COLO668 (cell line): Measurements from ENCODE around the gene SNAP47.
A peak's percentile ranks its signal among the peaks of the same experiment; 100 is the strongest.
"Not testable (repeated sequence)": the region's sequence is repeated elsewhere in the genome, so short reads cannot be mapped to it uniquely, and the experiment has no call there.

ENCODE experiments used
- DNase-seq: peaks from one replicate; lab custom pipeline; 2025; ENCODE audit not compliant: unreplicated experiment; lab: John Stamatoyannopoulos, UW

The SNAP47 gene, protein sequence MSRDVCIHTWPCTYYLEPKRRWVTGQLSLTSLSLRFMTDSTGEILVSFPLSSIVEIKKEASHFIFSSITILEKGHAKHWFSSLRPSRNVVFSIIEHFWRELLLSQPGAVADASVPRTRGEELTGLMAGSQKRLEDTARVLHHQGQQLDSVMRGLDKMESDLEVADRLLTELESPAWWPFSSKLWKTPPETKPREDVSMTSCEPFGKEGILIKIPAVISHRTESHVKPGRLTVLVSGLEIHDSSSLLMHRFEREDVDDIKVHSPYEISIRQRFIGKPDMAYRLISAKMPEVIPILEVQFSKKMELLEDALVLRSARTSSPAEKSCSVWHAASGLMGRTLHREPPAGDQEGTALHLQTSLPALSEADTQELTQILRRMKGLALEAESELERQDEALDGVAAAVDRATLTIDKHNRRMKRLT

DNA sequence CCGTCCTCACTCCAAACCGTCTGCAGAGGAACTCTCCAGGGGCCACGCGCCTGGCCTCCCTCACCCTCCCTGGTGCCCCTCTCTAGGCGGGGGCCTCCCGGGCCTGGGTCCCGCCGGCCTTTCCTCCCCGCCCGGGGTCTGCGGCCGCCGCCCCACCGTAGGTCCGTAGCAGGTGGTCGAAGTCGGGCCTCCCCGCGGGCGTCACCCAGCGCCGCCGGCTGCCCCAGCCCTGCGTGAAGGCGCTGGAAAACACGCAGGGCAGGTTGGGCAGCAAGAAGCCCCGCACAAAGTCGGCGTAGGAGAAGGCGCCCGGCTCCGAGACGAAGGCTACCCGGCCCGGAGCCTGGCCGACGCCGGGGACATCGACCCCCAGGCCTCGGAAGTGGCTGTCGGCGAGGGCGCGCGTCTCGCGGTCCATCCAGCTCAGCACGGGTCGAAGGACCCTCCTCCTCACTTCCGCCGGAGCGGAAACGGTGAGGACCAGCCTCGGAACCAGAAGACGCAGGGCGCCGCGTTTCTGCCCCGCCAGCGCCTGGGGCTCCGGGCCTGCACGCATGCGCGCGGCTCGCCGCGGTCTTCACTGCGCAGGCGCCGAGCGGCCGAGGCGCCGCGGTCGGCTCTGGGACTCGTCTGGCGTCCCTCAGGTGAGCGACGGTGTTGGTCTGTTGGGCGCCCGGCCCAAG is at the start of gene SNAP47, which contains the start of gene JMJD4:
SNAP47 (plus strand) TSS at position 580 of the 683 bp plus-strand sequence. CDS start 12,302 bp downstream, outside the sequence.
JMJD4 (minus strand) TSS at position 447 of the 683 bp plus-strand sequence; CDS start at position 418, 29 bp downstream.
- DNase-seq, result peak; percentile 97

DNA sequence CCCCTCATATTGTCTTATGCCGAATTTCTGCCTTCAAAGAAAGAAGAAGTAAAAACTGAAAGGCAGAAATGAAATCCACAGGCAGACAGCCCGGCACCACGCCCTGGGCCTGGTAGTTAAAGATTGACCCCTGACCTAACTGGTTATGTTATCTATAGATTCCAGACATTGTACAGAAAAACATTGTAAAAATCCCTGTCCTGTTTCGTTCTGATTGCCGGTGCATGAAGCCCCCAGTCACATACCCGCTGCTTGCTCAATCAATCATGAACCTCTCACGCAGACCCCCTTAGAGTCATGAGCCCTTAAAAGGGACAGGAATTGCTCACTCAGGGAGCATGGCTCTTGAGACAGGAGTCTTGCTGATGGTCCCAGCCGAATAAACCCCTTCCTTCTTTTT is 49.4 kb upstream of the SNAP47 start:
- no peak for DNase-seq

- no peak for DNase-seq
Observed at GRCh38 chr1:227697321-227697864, 37.8 kb upstream of the SNAP47 start.

DNA sequence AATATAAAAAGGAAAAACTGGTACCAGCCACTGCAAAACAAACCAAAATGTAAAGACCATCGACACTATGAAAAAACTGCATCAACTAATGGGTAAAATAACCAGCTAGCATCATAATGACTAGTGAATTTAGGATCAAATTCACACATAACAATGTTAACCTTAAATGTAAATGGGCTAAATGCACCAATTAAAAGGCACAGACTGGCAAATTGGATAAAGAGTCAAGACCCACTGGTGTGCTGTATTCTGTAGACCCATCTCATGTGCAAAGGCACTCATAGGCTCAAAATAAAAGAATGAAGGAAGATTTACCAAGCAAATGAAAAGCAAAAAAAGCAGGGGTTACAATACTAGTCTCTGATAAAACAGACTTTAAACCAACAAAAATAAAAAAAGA is 33.6 kb upstream of the SNAP47 start:
- DNase-seq, result not testable (repeated sequence)

DNA sequence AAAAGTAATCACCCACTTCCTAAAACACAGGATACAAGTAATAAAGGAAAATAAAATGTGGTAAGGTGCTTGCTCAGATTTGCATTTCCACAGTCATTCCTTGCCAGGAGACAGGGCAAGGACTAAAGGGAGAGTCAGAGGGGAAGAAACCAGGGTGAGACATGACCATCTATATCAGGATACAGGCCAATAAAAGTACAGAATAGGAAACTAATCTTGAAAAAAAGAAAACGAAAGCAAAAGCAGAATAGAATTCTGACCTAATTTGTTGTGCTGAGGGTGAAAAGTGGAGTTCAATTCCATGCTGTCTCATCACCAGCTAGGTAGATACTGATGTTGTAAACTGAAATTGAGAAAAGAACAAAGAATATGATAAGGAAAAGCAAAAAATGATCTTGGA is 27.4 kb upstream of the SNAP47 start:
- no peak for DNase-seq

DNA sequence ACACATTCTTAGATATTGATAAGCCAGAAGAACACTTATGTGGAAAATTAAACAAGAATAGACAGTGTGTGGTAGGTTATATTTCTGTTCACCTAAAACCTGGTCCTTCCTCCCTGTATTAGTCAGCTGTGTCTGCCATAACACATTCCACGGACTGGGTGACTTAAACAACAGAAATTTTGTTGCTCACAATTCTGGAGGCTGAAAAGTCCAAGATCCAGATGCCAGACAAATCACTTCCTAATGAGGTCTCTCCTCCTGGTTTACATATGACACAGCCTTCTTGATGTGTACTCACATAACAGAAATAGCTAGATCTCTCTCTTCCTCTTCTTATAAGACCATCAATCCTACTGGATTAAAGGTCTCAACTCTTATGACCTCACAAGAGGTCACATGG is 25.8 kb upstream of the SNAP47 start:
- DNase-seq, result no peak

- DNase-seq, result not testable (repeated sequence)
Observed at GRCh38 chr1:227710474-227710873, 24.8 kb upstream of the SNAP47 start.

DNA sequence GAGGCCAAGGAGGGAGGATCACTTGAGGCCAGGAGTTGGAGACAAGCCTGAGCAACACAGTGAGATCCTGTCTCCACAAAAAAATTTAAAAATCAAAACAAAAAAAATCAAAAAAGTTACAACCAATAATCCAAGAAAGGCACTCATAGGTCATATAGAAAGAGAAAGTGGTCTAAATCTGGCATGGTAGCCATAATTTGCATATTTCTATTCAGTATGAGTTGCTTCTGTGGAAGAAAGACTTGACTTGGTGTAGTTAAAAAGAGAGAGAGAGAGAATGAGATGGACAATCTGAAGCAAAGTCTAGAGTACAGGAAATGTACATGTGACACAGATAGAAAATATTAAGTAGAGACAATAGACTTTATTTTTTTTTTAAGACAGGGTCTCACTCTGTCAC is 22.6 kb upstream of the SNAP47 start:
- DNase-seq, result no peak

- no peak for DNase-seq
Observed at GRCh38 chr1:227718932-227719331, 16.3 kb upstream of the SNAP47 start.

DNA sequence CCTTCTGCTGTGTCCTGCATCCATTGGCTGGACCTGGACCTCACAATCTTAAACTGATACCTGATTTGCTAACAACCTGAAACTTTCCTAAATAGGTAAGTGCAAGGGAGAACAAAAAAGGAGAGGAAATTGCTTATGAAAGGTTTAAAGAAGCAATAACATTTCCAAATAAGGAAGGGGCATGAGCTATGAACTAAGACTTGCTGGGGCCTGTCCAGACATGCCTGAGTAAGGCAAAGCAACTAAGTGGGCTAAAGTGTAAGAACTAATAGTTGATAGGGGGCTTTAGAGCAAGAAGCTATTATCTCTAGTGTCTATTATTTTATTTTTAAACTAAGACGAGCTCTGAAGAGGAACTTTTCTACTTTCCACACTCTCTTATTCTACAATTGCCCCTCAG is 11.8 kb upstream of the SNAP47 start:
- DNase-seq, result no peak

GRCh38 chr1:227725046-227725445 is 10.2 kb upstream of the SNAP47 start:
- no peak for DNase-seq

GRCh38 chr1:227726318-227726717 is 8.9 kb upstream of the SNAP47 start:
- no peak for DNase-seq

DNA sequence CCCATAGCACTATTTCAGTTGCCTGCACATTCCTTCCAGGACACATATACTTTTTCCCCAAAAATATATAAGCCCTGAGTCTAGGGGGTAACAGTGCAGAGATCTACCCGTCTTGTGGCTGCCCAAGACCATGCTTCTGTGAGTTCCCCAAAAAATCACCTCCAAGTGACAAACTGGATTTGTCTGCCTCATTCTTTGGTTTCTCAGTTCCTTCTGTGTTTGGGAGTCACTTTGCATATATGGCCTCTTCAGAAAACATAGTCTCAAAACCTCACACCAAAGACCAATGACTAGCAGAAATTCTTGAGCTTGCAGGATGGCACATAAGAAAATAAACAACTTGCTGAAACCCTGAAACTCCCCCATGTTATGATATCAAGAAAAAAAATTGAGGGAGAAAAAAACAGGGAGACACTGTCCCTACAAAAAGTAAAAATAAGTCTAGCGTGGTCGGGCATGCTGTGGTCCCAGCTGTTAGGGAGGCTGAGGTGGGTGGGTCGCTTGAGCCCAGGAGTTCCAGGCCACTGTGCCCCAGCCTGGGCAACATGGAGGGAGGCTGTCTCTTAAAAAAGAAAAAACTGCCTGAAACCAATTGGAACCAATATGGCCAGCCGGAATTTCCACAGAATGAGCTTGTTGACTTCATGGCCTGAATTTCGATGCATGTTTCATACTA is 8.2 kb upstream of the SNAP47 start:
- no peak for DNase-seq

- DNase-seq, result peak; percentile 92
Observed at GRCh38 chr1:227728059-227728891, 7.0 kb upstream of the SNAP47 start.

DNA sequence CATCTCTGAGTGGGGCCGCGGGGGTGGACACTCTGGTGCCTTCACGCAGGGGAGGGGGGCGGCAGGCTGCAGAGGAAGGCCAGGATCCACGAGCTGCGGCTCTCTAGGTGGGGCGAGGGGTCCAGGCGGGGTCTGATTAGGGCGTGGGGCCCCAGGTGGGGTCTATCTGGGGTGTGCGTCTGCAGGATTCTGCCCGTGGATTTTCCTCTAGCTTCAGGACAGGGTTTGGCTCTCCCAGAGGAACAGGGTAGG is 6.4 kb upstream of the SNAP47 start:
- no peak for DNase-seq

DNA sequence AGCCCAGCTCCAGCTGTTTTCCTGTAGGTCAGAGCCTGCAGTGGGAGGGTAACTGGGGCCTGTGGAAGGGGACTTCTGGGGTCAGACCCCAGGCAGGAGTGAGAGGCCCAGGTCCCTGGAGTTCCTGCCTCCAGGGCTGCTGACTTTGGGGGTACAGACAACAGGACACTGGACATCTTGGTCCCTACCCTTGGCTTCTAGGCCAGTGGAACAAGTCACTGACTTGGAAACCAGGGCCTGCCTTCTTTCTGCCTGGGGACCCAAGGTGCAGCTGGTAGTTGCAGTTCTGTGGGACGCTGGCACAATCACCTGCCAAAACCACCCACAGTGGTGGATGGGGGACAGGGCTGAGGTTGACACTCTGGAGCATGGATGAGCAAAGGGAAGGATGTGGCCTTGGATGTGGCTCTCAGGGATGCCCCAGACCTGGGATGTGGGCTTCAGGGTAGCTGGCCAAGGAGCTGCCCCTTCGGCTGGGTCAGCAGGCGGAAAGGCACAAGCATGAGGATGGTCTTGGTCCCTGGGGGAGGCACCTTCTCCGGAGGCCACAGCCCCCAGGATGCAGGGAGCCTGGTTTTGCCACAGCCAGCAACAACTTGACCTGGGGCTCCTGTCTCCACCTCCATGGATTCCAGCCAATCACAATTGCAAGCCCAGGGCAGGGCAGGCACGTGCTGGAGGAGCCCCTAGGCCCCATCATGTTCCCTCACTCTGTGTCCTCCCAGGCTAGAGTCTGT is 5.9 kb upstream of the SNAP47 start:
- no peak for DNase-seq

GRCh38 chr1:227729881-227730629 is 5.2 kb upstream of the SNAP47 start:
- peak; percentile 51 for DNase-seq

- DNase-seq, result no peak
Observed at GRCh38 chr1:227730630-227731151, 4.5 kb upstream of the SNAP47 start.

- DNase-seq, result no peak
Observed at GRCh38 chr1:227731241-227731677, 4.0 kb upstream of the SNAP47 start.
